HepG2 (cell line): Measurements from ENCODE around the gene AIDA. TPM values are rescaled to one million over a fixed set of nuclear protein-coding genes. Genes with fewer than 3 reads are reported as not detected.

Experiments used
- ATAC-seq: fragments of 200-7000 bp; cut with Tn5 transposase; 3 replicates; pipeline ENCODE4 v1.9.1; 2020; ENCODE audit warnings: mild to moderate bottlenecking, moderate library complexity
- BruUV-seq: library from RNA; stranded (reverse); fragments of 400-500 nt; replicated peaks from 2 replicates; lab custom pipeline; 2021; lab: Mats Ljungman, UMichigan
- CTCF ChIA-PET: fragments of 300-600 bp; formaldehyde crosslinking; extraction: SDS; loops from one replicate; lab custom pipeline; 2021; ENCODE audit warnings: low total read pairs, inconsistent platforms, low intra/inter-chr PET ratio; lab: Yijun Ruan, JAX
- POLR2A ChIA-PET: fragments of 350-600 bp; sonication (Branson Sonifier 250); formaldehyde crosslinking; loops from one replicate; lab custom pipeline; 2020; ENCODE audit warnings: antibody characterized with exemption, inconsistent platforms; lab: Yijun Ruan, JAX
- DNase-seq: peaks from one replicate; pipeline ENCODE4 v3.0.0-alpha.2; 2015; ENCODE audit warnings: low spot score
- FAIRE-seq: peaks from 3 replicates; lab custom pipeline; 2011; peaks lifted over from hg19 to GRCh38; lab: Jason Lieb, UNC
- H2AFZ ChIP-seq: one replicate; pipeline ENCODE4 v1.6.1; 2011; ENCODE audit warnings: low read length, inconsistent platforms
- H3K27ac ChIP-seq: fragments of 300-600 bp; 3 replicates; pipeline ENCODE4 v1.8.0; 2011; ENCODE audit warnings: mixed run types, mild to moderate bottlenecking, mixed read lengths, low read length, inconsistent platforms; ENCODE audit not compliant: insufficient read depth; ENCODE audit errors: extremely low read length
- H3K27me3 ChIP-seq, 2 experiments: fragments of 200-600 bp in 1 of 2; 2 replicates in 1 of 2; 3 replicates in 1 of 2; pipeline versions ENCODE4 v1.6.0 to v1.8.0; 2011; ENCODE audit warnings: low read length in 2 of 2, mild to moderate bottlenecking in 2 of 2, moderate library complexity in 2 of 2, inconsistent platforms in 1 of 2; ENCODE audit not compliant: insufficient read depth in 2 of 2, control insufficient read depth in 1 of 2
- H3K36me3 ChIP-seq, 2 experiments: fragments of 200-600 bp in 1 of 2; replicated peaks in 1 of 2; 2 replicates in 1 of 2; 3 replicates in 1 of 2; pipeline versions ENCODE4 v1.5.1 to v1.8.0; 2011; ENCODE audit warnings: low read length in 2 of 2, inconsistent platforms in 1 of 2; ENCODE audit not compliant: insufficient read depth in 2 of 2, control insufficient read depth in 1 of 2
- H3K4me1 ChIP-seq: 2 replicates; pipeline ENCODE4 v1.5.1; 2012; ENCODE audit warnings: low read length, inconsistent platforms; ENCODE audit not compliant: insufficient read depth
- H3K4me2 ChIP-seq: 2 replicates; pipeline ENCODE4 v1.6.0; 2011; ENCODE audit warnings: low read depth, low read length, inconsistent platforms
- H3K4me3 ChIP-seq, 3 experiments: fragments of 200-600 bp in 1 of 3; sonication (generic), shearing (Covaris generic) in 1 of 3; replicated peaks in 1 of 3; 2 replicates each; pipeline ENCODE4 v1.5.1; 2011 to 2016; ENCODE audit warnings: low read length in 3 of 3, inconsistent platforms in 2 of 3, low read depth in 2 of 3, mild to moderate bottlenecking in 2 of 3, control low read depth in 1 of 3, mixed read lengths in 1 of 3; ENCODE audit not compliant: insufficient read depth in 1 of 3
- H3K79me2 ChIP-seq: one replicate; pipeline ENCODE4 v1.6.1; 2011; ENCODE audit warnings: low read length, inconsistent platforms; ENCODE audit not compliant: insufficient read depth
- H3K9ac ChIP-seq: 2 replicates; pipeline ENCODE4 v1.6.0; 2011; ENCODE audit warnings: mild to moderate bottlenecking, low read depth, low read length, inconsistent platforms; ENCODE audit not compliant: insufficient read depth
- H3K9me3 ChIP-seq: 2 replicates; pipeline ENCODE4 v1.5.1; 2012; ENCODE audit warnings: mild to moderate bottlenecking, low read length
- H4K20me1 ChIP-seq: 2 replicates; pipeline ENCODE4 v1.6.0; 2011; ENCODE audit warnings: inconsistent platforms, mild to moderate bottlenecking, low read length, moderate library complexity; ENCODE audit not compliant: insufficient read depth
- ELF3 ChIP-seq: IDR thresholded peaks from 2 replicates; pipeline ENCODE4 v1.6.1; 2016; ENCODE audit warnings: missing genetic modification reagents, missing compliant biosample characterization
- KDM6A ChIP-seq: IDR thresholded peaks from 2 replicates; pipeline ENCODE4 v1.6.1; 2016; ENCODE audit warnings: low read depth
- KLF6 ChIP-seq: IDR thresholded peaks from 2 replicates; pipeline ENCODE4 v1.8.0; 2016; ENCODE audit warnings: missing biosample characterization, missing genetic modification reagents
- PRPF4 ChIP-seq: fragments of 200-400 bp; formaldehyde crosslinking; IDR thresholded peaks from 2 replicates; pipeline ENCODE4 v1.6.1; 2016; ENCODE audit warnings: low read length, low read depth; ENCODE audit not compliant: poor library complexity, severe bottlenecking
- RBM22 ChIP-seq: fragments of 200-400 bp; formaldehyde crosslinking; optimal IDR thresholded peaks from 2 replicates; pipeline ENCODE3; 2017; ENCODE audit warnings: mild to moderate bottlenecking, low read length, moderate library complexity
- SNAI1 ChIP-seq: sonication (generic); formaldehyde crosslinking; IDR thresholded peaks from 2 replicates; pipeline ENCODE4 v1.5.0; 2020; ENCODE audit warnings: mild to moderate bottlenecking, missing genetic modification reagents, borderline replicate concordance
- ZNF20 ChIP-seq: sonication (generic); formaldehyde crosslinking; IDR thresholded peaks from 2 replicates; pipeline ENCODE4 v1.4.0; 2020; ENCODE audit warnings: mild to moderate bottlenecking, moderate library complexity, missing genetic modification reagents
- ZNF205 ChIP-seq: IDR thresholded peaks from 2 replicates; pipeline ENCODE4 v1.6.1; 2018; ENCODE audit warnings: missing biosample characterization, missing genetic modification reagents
- WGBS: methylation state at CpG from one replicate; pipeline ENCODE4 v1.1.6; 2017; ENCODE audit warnings: low lambda C conversion rate; 5-methylcytosine and 5-hydroxymethylcytosine counted together
- in situ Hi-C: cut with HindIII; loops from 2 replicates; pipeline ENCODE4 v1.10.0; 2017; ENCODE audit warnings: low pct_unique_long_range_greater_than_20kb; ENCODE audit not compliant: extremely low pct_ligation_motif_present
- intact Hi-C: fragments of 100-400 bp; cut with micrococcal nuclease; formaldehyde crosslinking; loops from one replicate; pipeline ENCODE4 v1.10.0; 2022; ENCODE audit not compliant: unreplicated experiment
- polyA plus RNA-seq, 8 experiments: library from polyadenylated mRNA; depleted of rRNA in 3 of 8; stranded (reverse) in 7 of 8; unstranded in 1 of 8; fragments of >200 nt; fragmentation: Illumina TruSeq in 4 of 8; extraction: Trizol in 4 of 8; gene quantifications; 2 replicates each; pipeline versions ENCODE4 v1.2.1 to v1.2.3, GENCODE V29; 2011 to 2016; ENCODE audit warnings: low read depth in 4 of 8, missing spikeins in 1 of 8, mixed read lengths in 1 of 8; ENCODE audit not compliant: insufficient read depth in 1 of 8
- total RNA-seq, 5 experiments: library from RNA; depleted of rRNA; stranded (reverse); fragments of >200 nt; fragmentation: Illumina TruSeq; extraction: Trizol; gene quantifications; 2 replicates each; pipeline ENCODE4 v1.2.3, GENCODE V29; 2016; ENCODE audit warnings: low read depth in 1 of 5
- TF ChIP-seq, protein P1 (sequence below): sonication (generic); formaldehyde crosslinking; IDR thresholded peaks from 2 replicates; pipeline ENCODE4 v1.5.0; 2020; ENCODE audit warnings: mild to moderate bottlenecking, missing genetic modification reagents
- TF ChIP-seq, protein P2 (sequence below): sonication (generic); formaldehyde crosslinking; IDR thresholded peaks from 2 replicates; pipeline ENCODE4 v1.5.1; 2020; ENCODE audit warnings: mild to moderate bottlenecking, missing genetic modification reagents, borderline replicate concordance

The AIDA gene
- total and polyA plus RNA-seq, 2 of the 13 experiments (the other 11 are each of a cell fraction or from before 2014, with no cell fraction given): 17.5 to 35.4 TPM

DNA sequence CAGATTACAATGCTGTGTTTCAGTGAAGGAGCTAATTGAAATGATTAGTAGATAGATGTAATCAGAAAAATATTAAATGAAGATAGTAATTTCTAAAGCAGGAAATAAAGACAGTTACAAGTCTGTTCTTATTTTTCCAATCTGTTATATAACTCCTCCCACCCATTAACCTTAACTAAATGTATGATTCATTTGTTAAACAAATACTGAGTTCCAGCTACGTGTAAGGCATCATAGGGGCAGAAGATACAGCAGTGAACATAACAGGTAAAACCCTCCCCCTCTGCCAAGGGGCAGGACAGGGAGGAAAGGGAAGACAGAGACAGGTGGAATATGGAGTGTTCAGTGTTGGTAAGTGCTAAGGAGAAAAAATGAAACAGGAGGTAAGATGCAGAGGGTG, 24.7 kb upstream of the AIDA start, which contains the start of gene FAM177B:
FAM177B (plus strand) TSS at position 231 of the 400 bp plus-strand sequence. CDS start 9,344 bp downstream, outside the sequence.
- Histone ChIP-seq H4K20me1 (no peaks in the 10 kb centered on the region), H2AFZ (no peak within 1 kb of the TSS), H3K9ac (no peak within 1 kb of the TSS), H3K27me3 (no peaks in the 10 kb centered on the region), H3K4me1 (no peaks in the 10 kb centered on the region), H3K4me2 (no peak within 1 kb of the TSS), H3K36me3 (peaks cover 3 to 24% of the 10 kb centered on the region in 2 experiments; a peak in 4 of 5 replicates), H3K27ac (no peak within 1 kb of the TSS), H3K4me3 (no peak within 1 kb of the TSS), H3K79me2 (no peaks in the 10 kb centered on the region), H3K9me3 (no peaks in the 10 kb centered on the region)
- in situ Hi-C loops (no loop called here), intact Hi-C loops (no loop called here)
- no peak for ATAC-seq
- DNase-seq: no peak
- TF ChIP-seq ZNF205 (CRISPR knock-in tag) (peak; percentile 95), ELF3 (CRISPR knock-in tag) (no peak), SNAI1 (CRISPR knock-in tag) (no peak)
- CTCF ChIA-PET: interaction anchor here (1.1 kb wide), 1 partner anchor 344 kb away, joined by 3 read pairs; no protein-coding TSS in a partner anchor
- 27% methylated on average over 1 of the region's 1 CpG for WGBS
- POLR2A ChIA-PET: interaction anchor here (0.9 kb wide), 1 partner anchor 24 kb away, joined by 4 read pairs; no protein-coding TSS in a partner anchor
- no peak for FAIRE-seq
- BruUV-seq: no TSS peak

DNA sequence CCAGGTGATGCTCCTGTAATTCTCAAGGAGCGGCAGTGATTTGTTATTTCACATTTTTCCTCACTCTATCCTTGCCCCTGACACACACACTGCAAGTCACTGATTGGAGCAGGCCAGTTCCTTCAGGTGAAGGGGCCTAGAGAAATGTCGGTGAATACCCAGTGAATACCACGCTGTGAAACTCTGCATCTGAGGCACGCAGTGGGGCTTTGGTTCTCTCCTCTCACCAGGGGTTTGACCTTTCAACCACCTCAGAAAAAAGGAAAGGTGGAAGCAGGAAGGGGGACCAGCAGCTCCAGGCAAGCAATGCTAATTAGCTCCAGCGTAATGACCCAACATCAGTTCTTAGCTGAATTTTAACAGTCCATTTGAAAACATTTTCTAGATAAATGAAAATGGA, 24.2 kb upstream of the AIDA start:
- no TSS peak for BruUV-seq
- Histone ChIP-seq H3K79me2 (no peaks in the 10 kb centered on the region), H3K9me3 (no peaks in the 10 kb centered on the region), H3K4me3 (no peak overlapping the region), H3K27me3 (no peaks in the 10 kb centered on the region), H3K4me1 (no peaks in the 10 kb centered on the region), H3K9ac (no peak overlapping the region), H3K36me3 (peaks cover 3 to 27% of the 10 kb centered on the region in 2 experiments; a peak in 4 of 5 replicates), H2AFZ (no peak overlapping the region), H3K4me2 (no peak overlapping the region), H4K20me1 (no peaks in the 10 kb centered on the region), H3K27ac (no peak overlapping the region)
- intact Hi-C loops (no loop called here), in situ Hi-C loops (no loop called here)
- WGBS: 100% methylated on average over 5 of the region's 5 CpGs
- ATAC-seq (no peak), DNase-seq (no peak), FAIRE-seq (no peak)
- TF ChIP-seq PRPF4: no peak
- TF ChIP-seq, protein P1, sequence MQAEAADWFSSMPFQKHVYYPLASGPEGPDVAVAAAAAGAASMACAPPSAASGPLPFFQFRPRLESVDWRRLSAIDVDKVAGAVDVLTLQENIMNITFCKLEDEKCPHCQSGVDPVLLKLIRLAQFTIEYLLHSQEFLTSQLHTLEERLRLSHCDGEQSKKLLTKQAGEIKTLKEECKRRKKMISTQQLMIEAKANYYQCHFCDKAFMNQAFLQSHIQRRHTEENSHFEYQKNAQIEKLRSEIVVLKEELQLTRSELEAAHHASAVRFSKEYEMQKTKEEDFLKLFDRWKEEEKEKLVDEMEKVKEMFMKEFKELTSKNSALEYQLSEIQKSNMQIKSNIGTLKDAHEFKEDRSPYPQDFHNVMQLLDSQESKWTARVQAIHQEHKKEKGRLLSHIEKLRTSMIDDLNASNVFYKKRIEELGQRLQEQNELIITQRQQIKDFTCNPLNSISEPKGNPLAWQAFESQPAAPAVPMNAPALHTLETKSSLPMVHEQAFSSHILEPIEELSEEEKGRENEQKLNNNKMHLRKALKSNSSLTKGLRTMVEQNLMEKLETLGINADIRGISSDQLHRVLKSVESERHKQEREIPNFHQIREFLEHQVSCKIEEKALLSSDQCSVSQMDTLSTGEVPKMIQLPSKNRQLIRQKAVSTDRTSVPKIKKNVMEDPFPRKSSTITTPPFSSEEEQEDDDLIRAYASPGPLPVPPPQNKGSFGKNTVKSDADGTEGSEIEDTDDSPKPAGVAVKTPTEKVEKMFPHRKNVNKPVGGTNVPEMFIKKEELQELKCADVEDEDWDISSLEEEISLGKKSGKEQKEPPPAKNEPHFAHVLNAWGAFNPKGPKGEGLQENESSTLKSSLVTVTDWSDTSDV: no peak
- TF ChIP-seq, protein P2, sequence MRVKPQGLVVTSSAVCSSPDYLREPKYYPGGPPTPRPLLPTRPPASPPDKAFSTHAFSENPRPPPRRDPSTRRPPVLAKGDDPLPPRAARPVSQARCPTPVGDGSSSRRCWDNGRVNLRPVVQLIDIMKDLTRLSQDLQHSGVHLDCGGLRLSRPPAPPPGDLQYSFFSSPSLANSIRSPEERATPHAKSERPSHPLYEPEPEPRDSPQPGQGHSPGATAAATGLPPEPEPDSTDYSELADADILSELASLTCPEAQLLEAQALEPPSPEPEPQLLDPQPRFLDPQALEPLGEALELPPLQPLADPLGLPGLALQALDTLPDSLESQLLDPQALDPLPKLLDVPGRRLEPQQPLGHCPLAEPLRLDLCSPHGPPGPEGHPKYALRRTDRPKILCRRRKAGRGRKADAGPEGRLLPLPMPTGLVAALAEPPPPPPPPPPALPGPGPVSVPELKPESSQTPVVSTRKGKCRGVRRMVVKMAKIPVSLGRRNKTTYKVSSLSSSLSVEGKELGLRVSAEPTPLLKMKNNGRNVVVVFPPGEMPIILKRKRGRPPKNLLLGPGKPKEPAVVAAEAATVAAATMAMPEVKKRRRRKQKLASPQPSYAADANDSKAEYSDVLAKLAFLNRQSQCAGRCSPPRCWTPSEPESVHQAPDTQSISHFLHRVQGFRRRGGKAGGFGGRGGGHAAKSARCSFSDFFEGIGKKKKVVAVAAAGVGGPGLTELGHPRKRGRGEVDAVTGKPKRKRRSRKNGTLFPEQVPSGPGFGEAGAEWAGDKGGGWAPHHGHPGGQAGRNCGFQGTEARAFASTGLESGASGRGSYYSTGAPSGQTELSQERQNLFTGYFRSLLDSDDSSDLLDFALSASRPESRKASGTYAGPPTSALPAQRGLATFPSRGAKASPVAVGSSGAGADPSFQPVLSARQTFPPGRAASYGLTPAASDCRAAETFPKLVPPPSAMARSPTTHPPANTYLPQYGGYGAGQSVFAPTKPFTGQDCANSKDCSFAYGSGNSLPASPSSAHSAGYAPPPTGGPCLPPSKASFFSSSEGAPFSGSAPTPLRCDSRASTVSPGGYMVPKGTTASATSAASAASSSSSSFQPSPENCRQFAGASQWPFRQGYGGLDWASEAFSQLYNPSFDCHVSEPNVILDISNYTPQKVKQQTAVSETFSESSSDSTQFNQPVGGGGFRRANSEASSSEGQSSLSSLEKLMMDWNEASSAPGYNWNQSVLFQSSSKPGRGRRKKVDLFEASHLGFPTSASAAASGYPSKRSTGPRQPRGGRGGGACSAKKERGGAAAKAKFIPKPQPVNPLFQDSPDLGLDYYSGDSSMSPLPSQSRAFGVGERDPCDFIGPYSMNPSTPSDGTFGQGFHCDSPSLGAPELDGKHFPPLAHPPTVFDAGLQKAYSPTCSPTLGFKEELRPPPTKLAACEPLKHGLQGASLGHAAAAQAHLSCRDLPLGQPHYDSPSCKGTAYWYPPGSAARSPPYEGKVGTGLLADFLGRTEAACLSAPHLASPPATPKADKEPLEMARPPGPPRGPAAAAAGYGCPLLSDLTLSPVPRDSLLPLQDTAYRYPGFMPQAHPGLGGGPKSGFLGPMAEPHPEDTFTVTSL (CRISPR knock-in tag): no peak
- no peak for TF ChIP-seq KDM6A (CRISPR knock-in tag)
- TF ChIP-seq RBM22: no peak
- TF ChIP-seq KLF6 (CRISPR knock-in tag): no peak
- no peak for TF ChIP-seq ZNF20 (CRISPR knock-in tag)
- CTCF ChIA-PET: interaction anchor here (1.1 kb wide), 1 partner anchor 345 kb away, joined by 3 read pairs; no protein-coding TSS in a partner anchor
- POLR2A ChIA-PET: interaction anchor here (0.9 kb wide), 1 partner anchor 23 kb away, joined by 4 read pairs; no protein-coding TSS in a partner anchor
